ENCODE data around the gene TADA2B. TPM values are rescaled to one million over a fixed set of nuclear protein-coding genes. Genes with fewer than 3 reads are reported as not detected.

Gene TADA2B
- total and polyA plus RNA-seq, 4 donors, result 3.6 to 13.8 (median 12.6) TPM

- no peaks in the 10 kb centered on the region for H3K27me3 ChIP-seq (ENCODE audit: control insufficient read depth in 4 of 4, insufficient read depth in 4 of 4, low read length in 3 of 4)
- H3K4me3 ChIP-seq (ENCODE audit: low read depth in 1 of 3, low read length in 3 of 3), result no peak overlapping the region
- TF ChIP-seq, protein P1, sequence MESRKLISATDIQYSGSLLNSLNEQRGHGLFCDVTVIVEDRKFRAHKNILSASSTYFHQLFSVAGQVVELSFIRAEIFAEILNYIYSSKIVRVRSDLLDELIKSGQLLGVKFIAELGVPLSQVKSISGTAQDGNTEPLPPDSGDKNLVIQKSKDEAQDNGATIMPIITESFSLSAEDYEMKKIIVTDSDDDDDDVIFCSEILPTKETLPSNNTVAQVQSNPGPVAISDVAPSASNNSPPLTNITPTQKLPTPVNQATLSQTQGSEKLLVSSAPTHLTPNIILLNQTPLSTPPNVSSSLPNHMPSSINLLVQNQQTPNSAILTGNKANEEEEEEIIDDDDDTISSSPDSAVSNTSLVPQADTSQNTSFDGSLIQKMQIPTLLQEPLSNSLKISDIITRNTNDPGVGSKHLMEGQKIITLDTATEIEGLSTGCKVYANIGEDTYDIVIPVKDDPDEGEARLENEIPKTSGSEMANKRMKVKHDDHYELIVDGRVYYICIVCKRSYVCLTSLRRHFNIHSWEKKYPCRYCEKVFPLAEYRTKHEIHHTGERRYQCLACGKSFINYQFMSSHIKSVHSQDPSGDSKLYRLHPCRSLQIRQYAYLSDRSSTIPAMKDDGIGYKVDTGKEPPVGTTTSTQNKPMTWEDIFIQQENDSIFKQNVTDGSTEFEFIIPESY (IDR thresholded peaks at IDR 0.05), result no peak
- no peak for TF ChIP-seq GABPA (IDR thresholded peaks at IDR 0.05 in 1 of 2, conservative IDR thresholded peaks at IDR 0.05 in 1 of 2)
- TF ChIP-seq FOXA2 (IDR thresholded peaks at IDR 0.05), result no peak
- no peak for TF ChIP-seq YY1 (IDR thresholded peaks at IDR 0.05)
- TF ChIP-seq HNF4A (conservative IDR thresholded peaks at IDR 0.05), result no peak
- TF ChIP-seq SP1 (IDR thresholded peaks at IDR 0.05), result no peak
- DNase-seq (ENCODE audit: low spot score), result no peak
- H3K27ac ChIP-seq (ENCODE audit: low read depth in 1 of 2, low read length in 2 of 2), result no peak overlapping the region
- 33% methylated on average over 1 of the region's 1 CpG for WGBS
- H3K36me3 ChIP-seq (ENCODE audit: control insufficient read depth in 4 of 4, insufficient read depth in 3 of 4, low read depth in 1 of 4, low read length in 3 of 4), result no peaks in the 10 kb centered on the region
- H3K4me1 ChIP-seq (ENCODE audit: control insufficient read depth in 4 of 4, insufficient read depth in 4 of 4, low read length in 3 of 4), result peaks cover 0 to 21% (median 2%) of the 10 kb centered on the region in 4 donors
- no peaks in the 10 kb centered on the region for H3K9me3 ChIP-seq (ENCODE audit: control insufficient read depth in 4 of 4, low read length in 3 of 4)
- no peak overlapping the region for H3K9ac ChIP-seq (ENCODE audit: low read depth in 1 of 2, low read length in 2 of 2)
Observed at GRCh38 chr4:7086384-7086783, 43.2 kb downstream of the TADA2B start.

- Histone ChIP-seq H3K9me3 (ENCODE audit: control insufficient read depth in 4 of 4, low read length in 3 of 4) (no peaks in the 10 kb centered on the region), H3K4me3 (ENCODE audit: low read depth in 1 of 3, low read length in 3 of 3) (no peak overlapping the region), H3K36me3 (ENCODE audit: control insufficient read depth in 4 of 4, insufficient read depth in 3 of 4, low read depth in 1 of 4, low read length in 3 of 4) (no peaks in the 10 kb centered on the region), H3K27me3 (ENCODE audit: control insufficient read depth in 4 of 4, insufficient read depth in 4 of 4, low read length in 3 of 4) (no peaks in the 10 kb centered on the region), H3K9ac (ENCODE audit: low read depth in 1 of 2, low read length in 2 of 2) (no peak overlapping the region), H3K27ac (ENCODE audit: low read depth in 1 of 2, low read length in 2 of 2) (no peak overlapping the region), H3K4me1 (ENCODE audit: control insufficient read depth in 4 of 4, insufficient read depth in 4 of 4, low read length in 3 of 4) (peaks cover 0 to 18% (median 2%) of the 10 kb centered on the region in 4 donors)
- no peak for DNase-seq (ENCODE audit: low spot score)
- TF ChIP-seq FOXA1 (IDR thresholded peaks at IDR 0.05), result no peak
- no peak for TF ChIP-seq RAD21 (IDR thresholded peaks at IDR 0.05)
- TF ChIP-seq SP1 (IDR thresholded peaks at IDR 0.05), result no peak
- TF ChIP-seq REST (IDR thresholded peaks at IDR 0.05), result no peak
- TF ChIP-seq CTCF (IDR thresholded peaks at IDR 0.05; ENCODE audit: low read depth, low read length, missing input control), result no peak
- TF ChIP-seq, protein P1 (IDR thresholded peaks at IDR 0.05), result no peak
- TF ChIP-seq EGR1 (IDR thresholded peaks at IDR 0.05; ENCODE audit: low read depth in 2 of 2), result no peak
- TF ChIP-seq FOXA2 (IDR thresholded peaks at IDR 0.05), result no peak
- no peak for TF ChIP-seq JUND (IDR thresholded peaks at IDR 0.05)
- no peak for TF ChIP-seq HNF4A (conservative IDR thresholded peaks at IDR 0.05)
- no peak for TF ChIP-seq RXRA (IDR thresholded peaks at IDR 0.05)
- 72% methylated on average over 3 of the region's 3 CpGs for WGBS
Observed at GRCh38 chr4:7087036-7087435, 43.9 kb downstream of the TADA2B start.
